Measurements from ENCODE around the gene ABHD8.

Gene ABHD8

DNA sequence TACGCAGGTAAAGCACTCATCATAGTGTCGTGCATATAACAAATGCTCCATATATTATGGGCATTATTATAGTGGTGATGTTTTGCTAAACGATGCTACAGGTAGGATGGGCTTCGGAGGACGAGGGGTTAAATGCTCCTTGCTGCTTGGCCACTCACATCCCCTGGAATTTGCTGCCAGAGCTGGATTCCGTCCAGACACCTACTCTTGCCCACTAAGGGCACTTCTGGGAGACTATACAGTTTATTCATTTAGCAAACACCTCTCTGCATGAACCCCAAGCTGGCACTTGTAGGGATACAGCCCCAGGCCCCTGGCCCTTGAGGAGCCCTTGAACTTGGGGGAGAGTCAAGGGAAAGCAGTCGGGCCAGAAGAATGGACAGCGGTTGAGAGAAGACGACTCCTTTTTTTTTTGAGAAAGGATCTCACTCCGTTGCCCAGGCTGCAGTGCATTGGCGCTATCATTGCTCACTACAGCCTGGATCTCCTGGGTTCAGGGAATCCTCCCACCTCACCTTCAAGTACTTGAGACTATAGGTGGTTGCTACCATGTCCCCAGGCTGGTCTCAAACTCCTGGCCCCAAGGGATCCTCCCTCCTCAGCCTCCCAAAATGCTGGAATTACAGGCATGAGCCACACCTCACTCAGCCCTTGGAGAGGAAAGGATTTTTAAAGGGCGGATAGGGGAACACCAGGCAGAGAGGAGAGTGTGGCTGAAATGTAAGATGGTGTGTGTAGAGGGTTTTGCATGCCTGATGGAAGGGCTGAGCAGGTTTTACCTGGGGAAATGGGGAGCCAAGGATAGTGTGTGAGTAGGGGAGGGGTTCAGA lies 1.4 kb upstream of the ABHD8 start:
- Histone ChIP-seq H3K36me3 (no peaks in the 10 kb centered on the region), H3K4me1 (peaks cover 6% of the 10 kb centered on the region), H3K9me3 (no peaks in the 10 kb centered on the region), H3K4me3 (ENCODE audit: low read depth, low read length) (no peak overlapping the region), H3K27me3 (no peaks in the 10 kb centered on the region)
- no peak for DNase-seq
- TF ChIP-seq, protein P1, sequence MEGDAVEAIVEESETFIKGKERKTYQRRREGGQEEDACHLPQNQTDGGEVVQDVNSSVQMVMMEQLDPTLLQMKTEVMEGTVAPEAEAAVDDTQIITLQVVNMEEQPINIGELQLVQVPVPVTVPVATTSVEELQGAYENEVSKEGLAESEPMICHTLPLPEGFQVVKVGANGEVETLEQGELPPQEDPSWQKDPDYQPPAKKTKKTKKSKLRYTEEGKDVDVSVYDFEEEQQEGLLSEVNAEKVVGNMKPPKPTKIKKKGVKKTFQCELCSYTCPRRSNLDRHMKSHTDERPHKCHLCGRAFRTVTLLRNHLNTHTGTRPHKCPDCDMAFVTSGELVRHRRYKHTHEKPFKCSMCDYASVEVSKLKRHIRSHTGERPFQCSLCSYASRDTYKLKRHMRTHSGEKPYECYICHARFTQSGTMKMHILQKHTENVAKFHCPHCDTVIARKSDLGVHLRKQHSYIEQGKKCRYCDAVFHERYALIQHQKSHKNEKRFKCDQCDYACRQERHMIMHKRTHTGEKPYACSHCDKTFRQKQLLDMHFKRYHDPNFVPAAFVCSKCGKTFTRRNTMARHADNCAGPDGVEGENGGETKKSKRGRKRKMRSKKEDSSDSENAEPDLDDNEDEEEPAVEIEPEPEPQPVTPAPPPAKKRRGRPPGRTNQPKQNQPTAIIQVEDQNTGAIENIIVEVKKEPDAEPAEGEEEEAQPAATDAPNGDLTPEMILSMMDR (IDR thresholded peaks at IDR 0.05; ENCODE audit: low read depth, low read length), result no peak

DNA sequence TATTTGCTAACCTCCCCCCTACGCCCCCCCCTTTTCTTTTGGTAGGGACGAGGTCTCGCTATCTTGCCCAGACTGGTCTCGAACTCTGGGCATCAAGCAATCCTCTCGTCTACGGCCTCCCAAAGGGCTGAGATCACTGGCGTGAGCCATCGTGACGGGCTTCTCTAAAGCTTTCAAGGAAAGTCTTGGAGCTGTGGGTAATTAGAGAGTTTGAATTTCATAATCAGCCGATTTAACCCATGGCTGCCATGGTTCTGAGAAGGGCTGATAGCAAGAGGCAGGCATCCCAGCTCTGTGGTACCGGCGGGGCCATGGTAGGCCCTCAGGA lies 679 bp upstream of the ABHD8 start:
- DNase-seq, result no peak

DNA sequence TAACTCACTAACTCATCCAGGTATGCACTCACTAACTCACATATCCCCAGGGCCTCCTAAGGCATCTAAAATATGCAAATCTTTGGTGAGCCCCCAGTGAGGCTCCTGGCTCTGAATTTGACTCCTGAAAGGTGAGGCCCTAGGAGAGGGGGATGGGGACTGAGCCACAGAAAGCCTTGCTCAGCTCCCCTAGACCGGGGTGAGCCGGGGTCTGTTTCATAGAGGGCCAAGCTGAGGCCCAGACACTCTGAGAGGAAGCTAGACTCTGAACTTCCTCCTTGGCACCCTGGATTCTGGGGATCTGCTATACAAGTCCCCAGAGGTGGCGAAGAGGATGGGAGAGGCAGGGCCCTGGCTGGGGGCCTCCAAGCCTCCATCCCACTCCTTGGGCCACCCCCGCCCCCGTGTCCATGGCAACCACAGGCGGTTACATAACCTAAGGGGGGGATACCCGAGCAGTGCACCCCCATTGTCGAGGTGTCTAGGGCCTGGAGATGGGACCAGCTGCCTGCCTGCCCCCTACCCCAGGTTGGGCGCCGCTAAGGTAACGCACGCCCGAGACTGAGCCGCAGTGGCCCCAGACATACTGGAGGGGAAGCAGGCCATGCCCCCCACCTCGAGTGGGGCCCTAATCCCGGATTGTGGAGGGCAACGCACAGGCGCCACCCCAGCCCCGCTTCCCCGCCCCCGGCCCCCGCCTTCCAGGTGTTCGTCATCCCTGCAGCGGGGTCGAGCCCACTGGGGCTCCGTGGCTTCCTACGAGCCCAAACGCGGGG lies 646 bp downstream of the ABHD8 start:
- no peaks in the 10 kb centered on the region for H3K36me3 ChIP-seq
- DNase-seq, result no peak
- H3K27me3 ChIP-seq, result no peaks in the 10 kb centered on the region
- no peaks in the 10 kb centered on the region for H3K9me3 ChIP-seq
- H3K4me1 ChIP-seq, result peaks cover 6% of the 10 kb centered on the region
- TF ChIP-seq, protein P1 (IDR thresholded peaks at IDR 0.05; ENCODE audit: low read depth, low read length), result no peak
- peak overlapping the region; percentile 66 for H3K4me3 ChIP-seq (ENCODE audit: low read depth, low read length)

More for the DNA sequence above, 679 bp upstream of the ABHD8 start:
- no peak overlapping the region for H3K4me3 ChIP-seq (ENCODE audit: low read depth, low read length)
- no peaks in the 10 kb centered on the region for H3K36me3 ChIP-seq
- peaks cover 6% of the 10 kb centered on the region for H3K4me1 ChIP-seq
- no peaks in the 10 kb centered on the region for H3K27me3 ChIP-seq
- TF ChIP-seq, protein P1 (IDR thresholded peaks at IDR 0.05; ENCODE audit: low read depth, low read length), result no peak
- no peaks in the 10 kb centered on the region for H3K9me3 ChIP-seq

DNA sequence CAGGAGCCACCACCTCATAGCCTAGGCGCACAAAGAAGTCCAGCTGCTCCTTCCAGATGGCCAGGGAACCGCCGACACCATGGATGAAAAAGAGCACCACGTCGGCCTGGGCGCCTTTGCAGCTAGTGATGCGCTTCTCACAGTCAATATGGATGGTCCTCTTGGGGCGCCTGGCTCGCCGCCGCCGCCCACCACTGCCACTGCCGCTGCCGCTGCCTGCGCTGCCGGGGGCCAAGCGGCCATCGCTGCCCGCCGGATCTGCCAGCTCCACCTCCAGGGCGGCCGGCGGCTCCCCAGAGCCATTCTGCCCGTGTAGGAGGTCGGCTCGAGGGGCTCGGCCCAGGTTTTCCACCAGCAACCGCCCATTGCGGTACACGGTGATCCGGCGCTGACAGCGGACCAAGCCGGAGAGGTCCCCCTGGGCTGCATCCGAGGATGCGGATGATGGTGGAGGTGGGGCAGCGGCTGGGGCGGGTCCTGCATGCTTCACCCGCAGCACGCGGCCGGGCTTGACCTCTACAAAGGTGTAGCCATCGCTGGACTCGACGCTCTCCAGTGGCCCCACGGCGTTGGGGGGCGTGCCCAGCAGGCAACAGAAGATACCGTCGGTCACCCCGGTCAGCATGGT lies 2.1 kb downstream of the ABHD8 start:
- TF ChIP-seq, protein P1 (IDR thresholded peaks at IDR 0.05; ENCODE audit: low read depth, low read length), result no peak

DNA sequence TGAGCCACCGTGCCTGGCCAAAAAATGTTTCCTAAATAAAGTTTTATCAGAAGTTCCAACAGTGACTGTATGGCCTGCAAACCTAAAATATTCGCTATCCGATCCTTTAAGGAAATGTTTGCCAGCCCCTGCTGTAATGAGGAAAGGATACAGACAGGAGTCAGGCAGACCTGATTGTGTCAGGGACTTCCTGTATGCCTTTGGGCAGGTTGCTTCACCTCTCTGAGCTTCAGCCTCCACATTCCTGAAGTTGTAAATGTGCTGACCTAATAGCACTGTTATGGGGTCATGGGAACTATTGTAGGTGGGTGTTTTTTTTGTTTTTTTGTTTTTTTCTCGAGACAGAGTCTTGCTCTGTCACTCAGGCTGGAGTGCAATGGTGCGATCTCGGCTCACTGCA lies 6.2 kb downstream of the ABHD8 start:
- DNase-seq, result no peak

More for the DNA sequence above, 2.1 kb downstream of the ABHD8 start:
- H3K4me1 ChIP-seq, result peaks cover 6% of the 10 kb centered on the region
- DNase-seq, result no peak
- no peaks in the 10 kb centered on the region for H3K9me3 ChIP-seq
- no peaks in the 10 kb centered on the region for H3K27me3 ChIP-seq
- H3K4me3 ChIP-seq (ENCODE audit: low read depth, low read length), result no peak overlapping the region
- H3K36me3 ChIP-seq, result no peaks in the 10 kb centered on the region

More for the DNA sequence above, 6.2 kb downstream of the ABHD8 start:
- TF ChIP-seq, protein P1 (IDR thresholded peaks at IDR 0.05; ENCODE audit: low read depth, low read length), result no peak
- H3K4me1 ChIP-seq, result peaks cover 7% of the 10 kb centered on the region
- no peaks in the 10 kb centered on the region for H3K9me3 ChIP-seq
- H3K36me3 ChIP-seq, result peaks cover 3% of the 10 kb centered on the region; the same call in 1 of the 2 replicates
- no peak overlapping the region for H3K4me3 ChIP-seq (ENCODE audit: low read depth, low read length)
- no peaks in the 10 kb centered on the region for H3K27me3 ChIP-seq
